ENCODE results near the gene TLR3. TPM values are rescaled to one million over a fixed set of nuclear protein-coding genes. Genes with fewer than 3 reads are reported as not detected.

The TLR3 gene
- polyA plus RNA-seq: not detected in 2 replicates
- not detected in 2 replicates for polyA minus RNA-seq

GRCh38 chr4:186068581-186069348, at the start of gene TLR3:
TSS of gene TLR3 (plus strand) at chr4:186069156. CDS start at chr4:186076620, 7,464 bp downstream.
- Histone ChIP-seq H3K27me3 (ENCODE audit: insufficient read depth, low read depth, low read length) (no peaks in the 10 kb centered on the region), H3K4me2 (ENCODE audit: low read length) (no peak within 1 kb of the TSS), H3K79me2 (replicated peaks; ENCODE audit: insufficient read depth, low read length) (no peaks in the 10 kb centered on the region), H3K9me2 (ENCODE audit: insufficient read depth, low read length) (no peaks in the 10 kb centered on the region), H3K9ac (ENCODE audit: low read length) (no peak within 1 kb of the TSS), H3K9me3 (ENCODE audit: low read length) (no peaks in the 10 kb centered on the region), H3K4me3 (ENCODE audit: low read length) (no peak within 1 kb of the TSS), H3K27ac (ENCODE audit: low read length) (no peak within 1 kb of the TSS), H4K20me1 (ENCODE audit: insufficient read depth) (no peaks in the 10 kb centered on the region), H3K36me3 (ENCODE audit: insufficient read depth, low read length) (no peaks in the 10 kb centered on the region), H2AFZ (ENCODE audit: low read depth, low read length) (no peak within 1 kb of the TSS), H3F3A (ENCODE audit: insufficient read depth, low read length, poor library complexity, severe bottlenecking) (no peaks in the 10 kb centered on the region)
- TF ChIP-seq MXI1 (conservative IDR thresholded peaks at IDR 0.05; ENCODE audit: poor library complexity, severe bottlenecking) (no peak), EP300 (conservative IDR thresholded peaks at IDR 0.05; ENCODE audit: poor library complexity, severe bottlenecking) (no peak), SMC3 (conservative IDR thresholded peaks at IDR 0.05; ENCODE audit: poor library complexity) (no peak), RAD21 (conservative IDR thresholded peaks at IDR 0.05) (no peak), EZH2 (IDR thresholded peaks at IDR 0.05; ENCODE audit: borderline replicate concordance, insufficient read depth, low read length, poor library complexity, severe bottlenecking) (no peak), CTCF (IDR thresholded peaks at IDR 0.05; ENCODE audit: poor library complexity, severe bottlenecking) (no peak), TAF1 (IDR thresholded peaks at IDR 0.05; ENCODE audit: low read depth) (no peak), POLR2AphosphoS5 (IDR thresholded peaks at IDR 0.05) (no peak), REST (IDR thresholded peaks at IDR 0.05; ENCODE audit: borderline replicate concordance) (no peak)

GRCh38 chr4:186019269-186019668, 49.7 kb upstream of the TLR3 start:
- no peak for TF ChIP-seq SMC3 (conservative IDR thresholded peaks at IDR 0.05; ENCODE audit: poor library complexity)
- TF ChIP-seq CTCF (IDR thresholded peaks at IDR 0.05; ENCODE audit: poor library complexity, severe bottlenecking): no peak
- TF ChIP-seq RAD21 (conservative IDR thresholded peaks at IDR 0.05): no peak
- TF ChIP-seq EP300 (conservative IDR thresholded peaks at IDR 0.05; ENCODE audit: poor library complexity, severe bottlenecking): no peak

More at GRCh38 chr4:186019269-186019668, 49.7 kb upstream of the TLR3 start:
- H3K27ac ChIP-seq (ENCODE audit: low read length): no peak overlapping the region
- no peaks in the 10 kb centered on the region for H3K79me2 ChIP-seq (replicated peaks; ENCODE audit: insufficient read depth, low read length)
- H3K9ac ChIP-seq (ENCODE audit: low read length): no peak overlapping the region
- H4K20me1 ChIP-seq (ENCODE audit: insufficient read depth): no peaks in the 10 kb centered on the region
- H3K27me3 ChIP-seq (ENCODE audit: insufficient read depth, low read depth, low read length): no peaks in the 10 kb centered on the region
- no peak overlapping the region for H2AFZ ChIP-seq (ENCODE audit: low read depth, low read length)
- no peak overlapping the region for H3K4me3 ChIP-seq (ENCODE audit: low read length)
- no peaks in the 10 kb centered on the region for H3K9me2 ChIP-seq (ENCODE audit: insufficient read depth, low read length)
- H3K9me3 ChIP-seq (ENCODE audit: low read length): no peaks in the 10 kb centered on the region
- H3F3A ChIP-seq (ENCODE audit: insufficient read depth, low read length, poor library complexity, severe bottlenecking): no peaks in the 10 kb centered on the region
- no peaks in the 10 kb centered on the region for H3K36me3 ChIP-seq (ENCODE audit: insufficient read depth, low read length)
- no peak overlapping the region for H3K4me2 ChIP-seq (ENCODE audit: low read length)
